Measurements from ENCODE around the gene QRICH2.

Gene QRICH2

DNA sequence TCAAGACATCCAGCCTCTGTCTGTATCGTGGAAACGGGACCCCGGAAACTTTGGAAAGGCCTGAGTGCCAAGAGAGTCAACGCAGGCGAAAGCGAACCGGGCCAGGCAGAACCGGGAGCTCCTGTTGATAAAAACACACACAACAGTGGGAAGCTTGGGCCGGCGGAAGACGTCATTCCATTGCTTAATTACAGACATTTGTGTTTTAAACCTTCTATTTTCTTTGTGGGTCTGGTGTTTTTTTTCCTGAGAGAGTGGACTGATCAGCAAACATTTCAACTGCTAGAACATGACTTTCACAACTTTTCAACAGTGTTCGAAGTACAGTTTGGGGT, 66.9 kb downstream of the QRICH2 start:
- no peak overlapping the region for H3K27ac ChIP-seq (ENCODE audit: low read depth, low read length)
- H3K4me3 ChIP-seq (ENCODE audit: low read depth, low read length), result peak overlapping the region; percentile 69
- H3K9ac ChIP-seq (ENCODE audit: low read depth, low read length), result peak overlapping the region; percentile 60
- H3K36me3 ChIP-seq (ENCODE audit: control insufficient read depth, insufficient read depth, low read length), result no peaks in the 10 kb centered on the region
- no peaks in the 10 kb centered on the region for H3K9me3 ChIP-seq (ENCODE audit: control insufficient read depth, insufficient read depth, low read length)
- no peaks in the 10 kb centered on the region for H3K4me1 ChIP-seq (ENCODE audit: control insufficient read depth, insufficient read depth, low read length)
- peaks cover 57% of the 10 kb centered on the region for H3K27me3 ChIP-seq (ENCODE audit: control insufficient read depth, insufficient read depth, low read length)

DNA sequence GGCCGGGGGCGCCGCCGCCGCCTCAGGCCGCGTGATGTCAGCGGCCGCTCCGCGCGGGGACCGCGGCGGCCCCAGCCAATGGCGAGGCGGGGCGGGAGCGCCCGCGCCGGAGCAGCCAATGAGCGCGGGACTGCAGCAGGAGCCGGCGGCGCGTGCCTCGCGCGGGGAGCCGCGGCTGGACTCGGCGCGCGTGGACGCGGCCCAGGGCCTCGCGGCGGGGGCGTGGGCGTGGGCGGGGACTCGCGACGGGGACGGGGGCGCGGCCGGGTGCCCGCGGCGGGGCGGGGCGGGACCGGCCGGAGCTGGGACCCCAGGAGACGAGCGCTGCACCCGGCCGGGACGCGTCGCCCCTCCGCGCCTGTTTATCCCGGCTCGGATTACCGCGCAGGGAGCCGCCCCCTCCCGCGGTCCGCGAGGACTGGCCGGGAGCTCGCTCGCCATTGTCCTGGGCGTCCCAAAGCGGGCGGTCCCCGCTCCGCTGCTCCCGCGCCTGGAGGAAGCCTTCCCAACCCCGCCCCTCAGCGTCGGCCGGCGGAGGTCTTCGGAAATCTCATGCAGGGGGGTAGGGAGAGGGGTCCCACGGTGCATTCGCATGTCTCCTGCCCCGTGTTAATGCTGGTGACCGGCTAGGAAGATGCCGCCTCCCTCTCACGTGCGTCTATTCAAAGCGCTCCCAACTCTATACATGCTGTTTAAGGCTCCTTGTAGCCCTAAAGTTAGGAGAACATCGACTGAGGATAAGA, 67.4 kb downstream of the QRICH2 start, which contains the start of gene RNF157:
TSS of gene RNF157 (minus strand) at position 33 of the 743 bp plus-strand sequence. CDS start 253 bp downstream, outside the sequence.
- Histone ChIP-seq H3K36me3 (ENCODE audit: control insufficient read depth, insufficient read depth, low read length) (no peaks in the 10 kb centered on the region), H3K4me3 (ENCODE audit: low read depth, low read length) (peak within 1 kb of the TSS; percentile 69), H3K27ac (ENCODE audit: low read depth, low read length) (no peak within 1 kb of the TSS), H3K9ac (ENCODE audit: low read depth, low read length) (peak within 1 kb of the TSS; percentile 60), H3K4me1 (ENCODE audit: control insufficient read depth, insufficient read depth, low read length) (no peaks in the 10 kb centered on the region), H3K9me3 (ENCODE audit: control insufficient read depth, insufficient read depth, low read length) (no peaks in the 10 kb centered on the region), H3K27me3 (ENCODE audit: control insufficient read depth, insufficient read depth, low read length) (peaks cover 57% of the 10 kb centered on the region)

GRCh38 chr17:76239538-76240274, 68.4 kb downstream of the QRICH2 start:
- Histone ChIP-seq H3K36me3 (ENCODE audit: control insufficient read depth, insufficient read depth, low read length) (no peaks in the 10 kb centered on the region), H3K4me1 (ENCODE audit: control insufficient read depth, insufficient read depth, low read length) (no peaks in the 10 kb centered on the region), H3K27me3 (ENCODE audit: control insufficient read depth, insufficient read depth, low read length) (peaks cover 57% of the 10 kb centered on the region), H3K9ac (ENCODE audit: low read depth, low read length) (no peak overlapping the region; the same call in 1 of the 2 replicates), H3K27ac (ENCODE audit: low read depth, low read length) (no peak overlapping the region), H3K4me3 (ENCODE audit: low read depth, low read length) (peak overlapping the region; percentile 59), H3K9me3 (ENCODE audit: control insufficient read depth, insufficient read depth, low read length) (no peaks in the 10 kb centered on the region)

DNA sequence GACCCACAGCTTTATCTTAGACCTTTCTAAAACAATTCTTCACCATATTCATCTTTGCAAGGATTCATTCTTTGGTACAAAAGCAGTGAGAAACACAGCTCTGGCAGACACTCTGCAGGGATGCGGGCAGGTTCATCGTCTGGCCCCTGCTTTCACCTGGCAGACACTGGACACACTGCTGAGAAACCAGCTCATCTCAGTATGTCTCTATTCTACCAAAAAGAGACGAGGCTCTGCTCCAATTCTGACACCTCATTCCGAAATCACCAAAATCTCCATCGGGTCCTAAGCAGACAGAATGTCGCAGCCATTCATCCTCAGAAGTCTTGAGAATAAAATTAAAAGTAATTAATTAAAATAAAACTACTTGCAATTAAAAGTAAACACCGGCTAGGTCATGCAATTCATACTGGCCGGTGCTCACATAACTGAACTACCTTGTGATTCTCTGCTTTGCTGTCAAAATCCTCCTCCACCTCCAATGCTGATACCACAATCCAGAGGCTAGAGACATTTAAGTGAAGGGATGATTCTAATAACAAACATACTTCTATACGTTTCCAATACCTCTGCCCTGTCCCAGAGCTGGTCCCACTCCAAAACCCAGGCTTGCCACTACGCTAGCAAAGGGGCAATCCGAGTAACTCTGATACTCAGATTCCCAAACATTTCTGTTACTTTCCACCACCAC, 69.1 kb downstream of the QRICH2 start:
- Histone ChIP-seq H3K27me3 (ENCODE audit: control insufficient read depth, insufficient read depth, low read length) (peaks cover 57% of the 10 kb centered on the region), H3K4me3 (ENCODE audit: low read depth, low read length) (no peak overlapping the region), H3K4me1 (ENCODE audit: control insufficient read depth, insufficient read depth, low read length) (no peaks in the 10 kb centered on the region), H3K9ac (ENCODE audit: low read depth, low read length) (no peak overlapping the region), H3K36me3 (ENCODE audit: control insufficient read depth, insufficient read depth, low read length) (no peaks in the 10 kb centered on the region), H3K9me3 (ENCODE audit: control insufficient read depth, insufficient read depth, low read length) (no peaks in the 10 kb centered on the region), H3K27ac (ENCODE audit: low read depth, low read length) (no peak overlapping the region)

DNA sequence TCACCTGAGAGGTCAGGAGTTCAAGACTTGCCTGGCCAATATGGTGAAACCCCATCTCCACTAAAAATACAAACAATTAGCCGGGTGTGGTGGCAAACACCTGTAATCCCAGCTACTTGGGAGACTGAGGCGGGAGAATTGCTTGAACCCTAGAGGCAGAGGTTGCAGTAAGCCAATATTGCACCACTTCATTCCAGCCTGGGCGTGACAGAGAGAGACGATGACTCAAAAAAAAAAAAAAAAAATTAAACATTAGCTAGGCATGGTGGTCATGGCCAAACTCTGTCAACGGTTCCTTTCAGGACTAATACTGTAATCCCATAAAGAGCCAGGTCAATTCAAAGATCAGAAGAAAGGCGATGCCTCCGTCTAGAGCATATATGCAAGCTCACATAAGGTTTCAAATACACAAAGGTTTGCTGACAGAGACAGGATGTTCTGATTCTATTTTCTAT, 70.2 kb downstream of the QRICH2 start:
- no peaks in the 10 kb centered on the region for H3K9me3 ChIP-seq (ENCODE audit: control insufficient read depth, insufficient read depth, low read length)
- no peak overlapping the region for H3K27ac ChIP-seq (ENCODE audit: low read depth, low read length)
- H3K4me1 ChIP-seq (ENCODE audit: control insufficient read depth, insufficient read depth, low read length), result no peaks in the 10 kb centered on the region
- H3K27me3 ChIP-seq (ENCODE audit: control insufficient read depth, insufficient read depth, low read length), result peaks cover 49% of the 10 kb centered on the region
- H3K9ac ChIP-seq (ENCODE audit: low read depth, low read length), result no peak overlapping the region
- H3K4me3 ChIP-seq (ENCODE audit: low read depth, low read length), result no peak overlapping the region
- no peaks in the 10 kb centered on the region for H3K36me3 ChIP-seq (ENCODE audit: control insufficient read depth, insufficient read depth, low read length)

- H3K27ac ChIP-seq (ENCODE audit: low read depth, low read length), result no peak overlapping the region
- no peak overlapping the region for H3K4me3 ChIP-seq (ENCODE audit: low read depth, low read length)
- H3K9me3 ChIP-seq (ENCODE audit: control insufficient read depth, insufficient read depth, low read length), result no peaks in the 10 kb centered on the region
- H3K9ac ChIP-seq (ENCODE audit: low read depth, low read length), result no peak overlapping the region
- no peaks in the 10 kb centered on the region for H3K36me3 ChIP-seq (ENCODE audit: control insufficient read depth, insufficient read depth, low read length)
- H3K4me1 ChIP-seq (ENCODE audit: control insufficient read depth, insufficient read depth, low read length), result no peaks in the 10 kb centered on the region
- H3K27me3 ChIP-seq (ENCODE audit: control insufficient read depth, insufficient read depth, low read length), result peaks cover 36% of the 10 kb centered on the region
Observed at GRCh38 chr17:76236603-76237002, 71.5 kb downstream of the QRICH2 start.

- H3K4me1 ChIP-seq (ENCODE audit: control insufficient read depth, insufficient read depth, low read length), result no peaks in the 10 kb centered on the region
- H3K9ac ChIP-seq (ENCODE audit: low read depth, low read length), result no peak overlapping the region
Observed at GRCh38 chr17:76235883-76236282, 72.2 kb downstream of the QRICH2 start.

DNA sequence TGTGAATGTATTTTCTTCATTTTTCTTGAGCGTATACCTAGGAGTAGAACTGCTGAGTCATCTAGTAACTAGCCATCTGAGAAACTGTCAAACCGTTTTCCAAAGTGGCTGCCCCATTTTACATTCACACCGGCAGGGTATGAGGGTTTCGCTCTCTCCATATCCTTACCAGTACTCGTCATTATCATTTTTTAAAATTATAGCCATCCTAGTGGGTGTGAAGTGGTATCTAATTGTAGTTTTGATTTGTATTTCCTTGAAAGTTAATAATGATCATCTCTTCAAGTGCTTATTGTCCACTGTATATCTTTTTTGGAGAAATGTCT, 73.8 kb downstream of the QRICH2 start:
- Histone ChIP-seq H3K27ac (ENCODE audit: low read depth, low read length) (no peak overlapping the region), H3K36me3 (ENCODE audit: control insufficient read depth, insufficient read depth, low read length) (no peaks in the 10 kb centered on the region), H3K9me3 (ENCODE audit: control insufficient read depth, insufficient read depth, low read length) (no peaks in the 10 kb centered on the region), H3K27me3 (ENCODE audit: control insufficient read depth, insufficient read depth, low read length) (peaks cover 18% of the 10 kb centered on the region), H3K4me3 (ENCODE audit: low read depth, low read length) (no peak overlapping the region), H3K4me1 (ENCODE audit: control insufficient read depth, insufficient read depth, low read length) (no peaks in the 10 kb centered on the region), H3K9ac (ENCODE audit: low read depth, low read length) (no peak overlapping the region)

More at GRCh38 chr17:76235883-76236282, 72.2 kb downstream of the QRICH2 start:
- Histone ChIP-seq H3K4me3 (ENCODE audit: low read depth, low read length) (no peak overlapping the region), H3K36me3 (ENCODE audit: control insufficient read depth, insufficient read depth, low read length) (no peaks in the 10 kb centered on the region), H3K9me3 (ENCODE audit: control insufficient read depth, insufficient read depth, low read length) (no peaks in the 10 kb centered on the region), H3K27me3 (ENCODE audit: control insufficient read depth, insufficient read depth, low read length) (peaks cover 29% of the 10 kb centered on the region), H3K27ac (ENCODE audit: low read depth, low read length) (no peak overlapping the region)

GRCh38 chr17:76233588-76234353, 74.3 kb downstream of the QRICH2 start:
- no peak overlapping the region for H3K4me3 ChIP-seq (ENCODE audit: low read depth, low read length)
- no peaks in the 10 kb centered on the region for H3K9me3 ChIP-seq (ENCODE audit: control insufficient read depth, insufficient read depth, low read length)
- H3K36me3 ChIP-seq (ENCODE audit: control insufficient read depth, insufficient read depth, low read length), result no peaks in the 10 kb centered on the region
- H3K27me3 ChIP-seq (ENCODE audit: control insufficient read depth, insufficient read depth, low read length), result peaks cover 12% of the 10 kb centered on the region
- H3K9ac ChIP-seq (ENCODE audit: low read depth, low read length), result no peak overlapping the region
- no peak overlapping the region for H3K27ac ChIP-seq (ENCODE audit: low read depth, low read length)
- H3K4me1 ChIP-seq (ENCODE audit: control insufficient read depth, insufficient read depth, low read length), result no peaks in the 10 kb centered on the region

- Histone ChIP-seq H3K36me3 (ENCODE audit: control insufficient read depth, insufficient read depth, low read length) (no peaks in the 10 kb centered on the region), H3K27ac (ENCODE audit: low read depth, low read length) (no peak overlapping the region), H3K4me3 (ENCODE audit: low read depth, low read length) (no peak overlapping the region), H3K27me3 (ENCODE audit: control insufficient read depth, insufficient read depth, low read length) (no peaks in the 10 kb centered on the region), H3K9me3 (ENCODE audit: control insufficient read depth, insufficient read depth, low read length) (no peaks in the 10 kb centered on the region), H3K9ac (ENCODE audit: low read depth, low read length) (no peak overlapping the region), H3K4me1 (ENCODE audit: control insufficient read depth, insufficient read depth, low read length) (no peaks in the 10 kb centered on the region)
Observed at GRCh38 chr17:76232342-76232741, 75.7 kb downstream of the QRICH2 start.
